ENCODE data around the gene SLC5A5. TPM values are rescaled to one million over a fixed set of nuclear protein-coding genes. Genes with fewer than 3 reads are reported as not detected.

The SLC5A5 gene
- total and polyA plus RNA-seq, 2 of the 8 experiments (the other 6 are each of a cell fraction or from before 2014, with no cell fraction given), result 1.5 to 1.8 TPM

- FAIRE-seq (peak; percentile 92), DNase-seq (ENCODE audit: low read depth in 1 of 2, low spot score in 2 of 2) (peak; percentile 97 to 99)
- Histone ChIP-seq H3K18ac (ENCODE audit: extremely low read depth, low read length) (peak overlapping the region; percentile 78), H2BK20ac (ENCODE audit: low read length) (no peak overlapping the region), H2BK120ac (replicated peaks; ENCODE audit: low read depth, low read length) (peak overlapping the region; percentile 64), H3K4ac (replicated peaks; ENCODE audit: insufficient read length, low read depth, low read length) (peak overlapping the region; percentile 98), H3K79me1 (ENCODE audit: low read depth, low read length) (no peaks in the 10 kb centered on the region), H4K20me1 (replicated peaks in 1 of 2; ENCODE audit: control insufficient read depth in 1 of 2, insufficient read depth in 2 of 2, low read length in 2 of 2) (peaks cover 0 to 3% of the 10 kb centered on the region in 2 experiments), H3K56ac (replicated peaks; ENCODE audit: insufficient read length, low read depth, low read length) (peak overlapping the region; percentile 59), H3K27me3 (replicated peaks in 1 of 4; ENCODE audit: control insufficient read depth in 3 of 4, extremely low read depth in 1 of 4, insufficient read depth in 3 of 4, low read length in 3 of 4) (peaks cover 0 to 9% (median 2%) of the 10 kb centered on the region in 4 experiments; a peak in 3 of 7 replicates), H3K27ac (ENCODE audit: low read depth, low read length) (no peak overlapping the region), H3K79me2 (ENCODE audit: control insufficient read depth in 1 of 2, insufficient read depth in 2 of 2, low read length in 2 of 2) (no peaks in the 10 kb centered on the region), H2AFZ (ENCODE audit: low read length) (no peak overlapping the region), H2BK12ac (ENCODE audit: low read depth, low read length) (peak overlapping the region; percentile 80; the same call in 1 of the 2 replicates), H3K4me2 (ENCODE audit: insufficient read depth in 1 of 2, low read depth in 2 of 2, low read length in 2 of 2) (peak overlapping the region; percentile 66 to 92), H4K5ac (ENCODE audit: insufficient read length, low read depth, low read length) (no peak overlapping the region), H2BK15ac (ENCODE audit: low read length) (peak overlapping the region; percentile 81; the same call in 1 of the 2 replicates), H3K23me2 (ENCODE audit: low read depth, low read length) (peaks cover 12% of the 10 kb centered on the region), H2AK5ac (ENCODE audit: low read depth, low read length) (no peak overlapping the region), H4K91ac (replicated peaks; ENCODE audit: insufficient read length, low read length) (peak overlapping the region; percentile 74), H3K9ac (replicated peaks in 1 of 4; ENCODE audit: extremely low read depth in 1 of 4, low read depth in 3 of 4, low read length in 3 of 4) (peak overlapping the region; percentile 3 to 77 (median 64); a peak in 5 of 7 replicates), H2BK5ac (ENCODE audit: low read depth, low read length) (peak overlapping the region; percentile 90), H3K14ac (ENCODE audit: insufficient read length) (no peak overlapping the region), H4K8ac (ENCODE audit: extremely low read depth, insufficient read depth, low read length) (peak overlapping the region; percentile 83), H3K9me3 (ENCODE audit: insufficient read depth in 2 of 2, low read depth in 1 of 2, low read length in 1 of 2) (no peaks in the 10 kb centered on the region), H3K4me1 (replicated peaks in 1 of 4; ENCODE audit: control insufficient read depth in 3 of 4, insufficient read depth in 4 of 4, low read length in 3 of 4) (peaks cover 0 to 11% (median 3%) of the 10 kb centered on the region in 4 experiments; a peak in 5 of 7 replicates), H3K23ac (ENCODE audit: insufficient read length) (no peak overlapping the region), H3K4me3 (ENCODE audit: extremely low read depth in 1 of 4, insufficient read depth in 2 of 4, low read depth in 3 of 4, low read length in 4 of 4) (peak overlapping the region; percentile 50 to 72 (median 62)), H3K36me3 (ENCODE audit: control insufficient read depth in 2 of 4, insufficient read depth in 4 of 4, low read length in 3 of 4) (no peaks in the 10 kb centered on the region)
- ChIA-PET CTCF (ENCODE audit: partially characterized antibody) (interaction anchor here (1.3 to 2.1 kb wide), 2 partner anchors 7 to 11 kb away, joined by 4 to 8 read pairs; no protein-coding TSS in a partner anchor), POLR2A (ENCODE audit: partially characterized antibody) (interaction anchor here (0.6 to 12.5 kb wide), 8 partner anchors 10 to 164 kb away, joined by 3 to 133 read pairs (median 3); partner anchors contain the start of gene RPL18A)
- 3 to 100% methylated on average over 2 to 28 of the region's 56 CpGs for WGBS, 2 experiments (ENCODE audit: extremely low coverage in 1 of 2, insufficient coverage in 1 of 2, insufficient read length in 1 of 2, insufficient replicate concordance in 2 of 2, low coverage in 1 of 2, low lambda C conversion rate in 2 of 2, missing lambda C conversion rate in 1 of 2)
- TF ChIP-seq SIN3A (conservative IDR thresholded peaks at IDR 0.05 in 1 of 2, IDR thresholded peaks at IDR 0.05 in 1 of 2; ENCODE audit: low read depth in 1 of 2, low read length in 2 of 2) (peak in 1 of 2 experiments; percentile 84; a peak in 2 of 4 replicates), KDM5A (IDR thresholded peaks at IDR 0.05; ENCODE audit: low read length) (no peak), CEBPB (IDR thresholded peaks at IDR 0.05; ENCODE audit: low read depth, low read length) (no peak), E2F6 (IDR thresholded peaks at IDR 0.05) (peak; percentile 90), NRF1 (IDR thresholded peaks at IDR 0.05; ENCODE audit: low read depth, low read length) (no peak), EGR1 (IDR thresholded peaks at IDR 0.05; ENCODE audit: borderline replicate concordance, low read depth, low read length) (no peak), SUZ12 (IDR thresholded peaks at IDR 0.05; ENCODE audit: low read length) (no peak), SP2 (IDR thresholded peaks at IDR 0.05; ENCODE audit: low read length) (no peak), POLR2AphosphoS5 (IDR thresholded peaks at IDR 0.05; ENCODE audit: low read depth, low read length) (peak; percentile 41; the same call in 1 of the 2 replicates), POLR2A (IDR thresholded peaks at IDR 0.05; ENCODE audit: control extremely low read depth in 1 of 2, low read depth in 2 of 2, low read length in 2 of 2) (no peak; a peak in 1 of 3 replicates), RBBP5 (IDR thresholded peaks at IDR 0.05; ENCODE audit: borderline replicate concordance, low read depth, low read length) (no peak)
Measured at GRCh38 chr19:17841810-17842662, 29.7 kb upstream of the SLC5A5 start.
